ENCODE data around the gene ZNF814.

GRCh38 chr19:57814505-57815246 is 74.2 kb downstream of the ZNF814 start, which contains the start of gene ZNF552:
- TF ChIP-seq CTCF (IDR thresholded peaks at IDR 0.05), result peak in 1 of 7 experiments; percentile 12
- peak; percentile 57 to 93 (median 90) for TF ChIP-seq POLR2A (IDR thresholded peaks at IDR 0.05)
